CD14-positive monocyte (primary cell): Measurements from ENCODE around the gene SLC39A12. TPM values are rescaled to one million over a fixed set of nuclear protein-coding genes. Genes with fewer than 3 reads are reported as not detected.

Source experiments
- DNase-seq, 3 donors: peaks; one replicate each; pipeline ENCODE4 v3.0.0-alpha.2; 2011 to 2022
- H2AFZ ChIP-seq: 2 replicates; pipeline ENCODE4 v1.6.0; 2012; ENCODE audit warnings: mild to moderate bottlenecking, low read depth, low read length, inconsistent platforms; ENCODE audit not compliant: insufficient read depth, poor library complexity, severe bottlenecking
- H3K27ac ChIP-seq, 2 donors: 1 replicate in 1 of 2; 2 replicates in 1 of 2; pipeline ENCODE4 v1.5.1; 2012 to 2013; ENCODE audit warnings: low read length in 2 of 2, control low read depth in 1 of 2, inconsistent platforms in 1 of 2, low read depth in 1 of 2, mild to moderate bottlenecking in 1 of 2
- H3K27me3 ChIP-seq, 2 donors: one replicate each; pipeline versions ENCODE4 v1.6.0 to v1.6.1; 2011 to 2013; ENCODE audit warnings: low read length in 2 of 2; ENCODE audit not compliant: control insufficient read depth in 2 of 2, insufficient read depth in 2 of 2
- H3K36me3 ChIP-seq, 2 donors: replicated peaks in 1 of 2; 1 replicate in 1 of 2; 2 replicates in 1 of 2; pipeline versions ENCODE4 v1.5.1 to v1.6.1; 2012 to 2013; ENCODE audit warnings: low read length in 2 of 2, control low read depth in 1 of 2, inconsistent platforms in 1 of 2, mild to moderate bottlenecking in 1 of 2; ENCODE audit not compliant: insufficient read depth in 2 of 2, control insufficient read depth in 1 of 2
- H3K4me1 ChIP-seq, 2 donors: 1 replicate in 1 of 2; 2 replicates in 1 of 2; pipeline versions ENCODE4 v1.5.1 to v1.6.1; 2012 to 2013; ENCODE audit warnings: low read length in 2 of 2, control low read depth in 1 of 2, inconsistent platforms in 1 of 2, mild to moderate bottlenecking in 1 of 2, moderate library complexity in 1 of 2; ENCODE audit not compliant: insufficient read depth in 2 of 2, control insufficient read depth in 1 of 2
- H3K4me2 ChIP-seq: replicated peaks from 2 replicates; pipeline ENCODE3; 2012; ENCODE audit warnings: low read length, moderate library complexity, mild to moderate bottlenecking; ENCODE audit not compliant: poor library complexity, severe bottlenecking; ENCODE audit errors: extremely low read depth
- H3K4me3 ChIP-seq, 3 experiments: fragments of 200-600 bp in 1 of 3; sonication (generic) in 1 of 3; replicated peaks in 1 of 3; 1 replicate in 2 of 3; 2 replicates in 1 of 3; pipeline ENCODE4 v1.5.1; 2011 to 2013; ENCODE audit warnings: low read length in 3 of 3, mild to moderate bottlenecking in 3 of 3, control low read depth in 2 of 3, low read depth in 2 of 3, inconsistent platforms in 1 of 3, moderate library complexity in 1 of 3
- H3K79me2 ChIP-seq: 2 replicates; pipeline ENCODE4 v1.6.0; 2012; ENCODE audit warnings: mild to moderate bottlenecking, control low read depth, inconsistent platforms, low read length, moderate library complexity; ENCODE audit not compliant: insufficient read depth
- H3K9ac ChIP-seq: 2 replicates; pipeline ENCODE4 v1.6.0; 2017; ENCODE audit warnings: low read length, mild to moderate bottlenecking; ENCODE audit not compliant: insufficient read depth, poor library complexity, severe bottlenecking
- H3K9me3 ChIP-seq, 2 donors: replicated peaks in 1 of 2; 1 replicate in 1 of 2; 2 replicates in 1 of 2; pipeline versions ENCODE4 v1.5.1 to v1.6.1; 2012 to 2013; ENCODE audit warnings: low read length in 2 of 2, control low read depth in 1 of 2; ENCODE audit not compliant: control insufficient read depth in 1 of 2, insufficient read depth in 1 of 2
- H4K20me1 ChIP-seq: 2 replicates; pipeline ENCODE4 v1.6.0; 2012; ENCODE audit warnings: mild to moderate bottlenecking, low read length, control low read depth, moderate library complexity; ENCODE audit not compliant: insufficient read depth
- H3K27ac Mint-ChIP-seq, 7 donors: one replicate each; pipeline ENCODE4 v1.8.0; 2020; ENCODE audit warnings: mild to moderate bottlenecking in 7 of 7, mixed read lengths in 7 of 7, moderate library complexity in 6 of 7, inconsistent platforms in 2 of 7
- H3K27me3 Mint-ChIP-seq, 3 donors: one replicate each; pipeline ENCODE4 v1.8.0; 2021 to 2022; ENCODE audit warnings: low read depth in 3 of 3, mild to moderate bottlenecking in 3 of 3, mixed read lengths in 3 of 3, moderate library complexity in 3 of 3, inconsistent platforms in 1 of 3
- H3K36me3 Mint-ChIP-seq, 2 donors: one replicate each; pipeline ENCODE4 v1.8.0; 2020; ENCODE audit warnings: mixed read lengths in 2 of 2, inconsistent platforms in 1 of 2, mild to moderate bottlenecking in 1 of 2
- H3K4me1 Mint-ChIP-seq: one replicate; pipeline ENCODE4 v1.8.0; 2020; ENCODE audit warnings: mild to moderate bottlenecking, mixed read lengths
- H3K4me3 Mint-ChIP-seq, 2 donors: one replicate each; pipeline ENCODE4 v1.8.0; 2020; ENCODE audit warnings: mild to moderate bottlenecking in 2 of 2, mixed read lengths in 2 of 2, moderate library complexity in 1 of 2
- H3K9me3 Mint-ChIP-seq, 7 donors: one replicate each; pipeline ENCODE4 v1.8.0; 2020 to 2022; ENCODE audit warnings: mixed read lengths in 7 of 7, mild to moderate bottlenecking in 6 of 7, moderate library complexity in 6 of 7, inconsistent platforms in 2 of 7
- CTCF ChIP-seq: fragments of 200-600 bp; IDR thresholded peaks from one replicate; pipeline ENCODE4 v1.8.0; 2022; ENCODE audit warnings: antibody characterized with exemption, mild to moderate bottlenecking
- WGBS: methylation state at CpG from one replicate; pipeline ENCODE4 v1.1.5; 2013; ENCODE audit warnings: missing lambda C conversion rate; ENCODE audit not compliant: insufficient coverage; 5-methylcytosine and 5-hydroxymethylcytosine counted together
- intact Hi-C, 2 donors: fragments of 100-400 bp; cut with micrococcal nuclease; formaldehyde crosslinking; loops; one replicate each; pipeline versions ENCODE4 v1.15.0 to v1.15.1; 2023
- polyA plus RNA-seq, 3 donors: library from polyadenylated mRNA; depleted of rRNA in 1 of 3; unstranded in 2 of 3; stranded (reverse) in 1 of 3; fragments of 300-500 nt in 2 of 3; fragments of >200 nt in 1 of 3; fragmentation: Illumina TruSeq in 2 of 3; gene quantifications; 1 replicate in 2 of 3; 2 replicates in 1 of 3; pipeline ENCODE4 v1.2.3, GENCODE V29; 2012 to 2021

Gene SLC39A12
- polyA plus RNA-seq, 3 donors = not detected

GRCh38 chr10:17992266-17992665 is 40.5 kb downstream of the SLC39A12 start:
- no peaks in the 10 kb centered on the region for H3K27me3 ChIP-seq
- no peaks in the 10 kb centered on the region for H4K20me1 ChIP-seq
- H3K27ac ChIP-seq = no peak overlapping the region
- TF ChIP-seq CTCF = no peak
- H3K4me1 ChIP-seq = no peaks in the 10 kb centered on the region
- H3K4me3 Mint-ChIP-seq = no peak overlapping the region
- H3K27ac Mint-ChIP-seq = no peak overlapping the region
- intact Hi-C loops = no loop called here
- no peaks in the 10 kb centered on the region for H3K79me2 ChIP-seq
- no peaks in the 10 kb centered on the region for H3K36me3 Mint-ChIP-seq
- H3K4me3 ChIP-seq = no peak overlapping the region
- H3K9me3 ChIP-seq = no peaks in the 10 kb centered on the region
- peaks cover 4% of the 10 kb centered on the region for H3K4me1 Mint-ChIP-seq
- H3K4me2 ChIP-seq = no peak overlapping the region
- peaks cover 0 to 2% (median 0%) of the 10 kb centered on the region in 3 donors for H3K27me3 Mint-ChIP-seq
- H3K9ac ChIP-seq = no peak overlapping the region
- H3K9me3 Mint-ChIP-seq = peaks cover 0 to 5% (median 0%) of the 10 kb centered on the region in 7 donors
- no peak overlapping the region for H2AFZ ChIP-seq
- no peaks in the 10 kb centered on the region for H3K36me3 ChIP-seq
- no peak for DNase-seq

- no peaks in the 10 kb centered on the region for H3K9me3 ChIP-seq
- H3K4me1 ChIP-seq = no peaks in the 10 kb centered on the region
- H3K9ac ChIP-seq = no peak overlapping the region
- no peak overlapping the region for H3K27ac ChIP-seq
- H3K79me2 ChIP-seq = no peaks in the 10 kb centered on the region
- H2AFZ ChIP-seq = no peak overlapping the region
- no peaks in the 10 kb centered on the region for H3K36me3 ChIP-seq
- H3K4me1 Mint-ChIP-seq = peaks cover 4% of the 10 kb centered on the region
- H3K9me3 Mint-ChIP-seq = peaks cover 0 to 3% (median 0%) of the 10 kb centered on the region in 7 donors
- no peaks in the 10 kb centered on the region for H3K36me3 Mint-ChIP-seq
- H3K27me3 ChIP-seq = no peaks in the 10 kb centered on the region
- WGBS = 50% methylated on average over 2 of the region's 3 CpGs
- H3K4me2 ChIP-seq = no peak overlapping the region
- H3K27me3 Mint-ChIP-seq = no peaks in the 10 kb centered on the region
- H3K4me3 Mint-ChIP-seq = no peak overlapping the region
- H4K20me1 ChIP-seq = no peaks in the 10 kb centered on the region
- DNase-seq = no peak
- no peak overlapping the region for H3K27ac Mint-ChIP-seq
- no peak overlapping the region for H3K4me3 ChIP-seq
- TF ChIP-seq CTCF = no peak
- intact Hi-C loops = no loop called here
These were observed 41.6 kb downstream of the SLC39A12 start for GRCh38 chr10:17993361-17993760.
